KMS-11 (cell line): Measurements from ENCODE around the gene GRHL1.

Experiments
- H2AFZ ChIP-seq: fragments of 200-600 bp; sonication (generic); 2 replicates; pipeline ENCODE4 v1.6.1; 2016; ENCODE audit warnings: antibody characterized with exemption, mixed run types, low read depth
- H3K27ac ChIP-seq: fragments of 200-600 bp; sonication (generic); 2 replicates; pipeline ENCODE4 v1.6.1; 2016; ENCODE audit warnings: mild to moderate bottlenecking, mixed run types
- H3K27me3 ChIP-seq: fragments of 200-600 bp; sonication (generic); 2 replicates; pipeline ENCODE4 v1.6.1; 2017; ENCODE audit warnings: mild to moderate bottlenecking, low read depth, mixed run types, moderate library complexity; ENCODE audit not compliant: insufficient read depth
- H3K36me3 ChIP-seq: fragments of 200-600 bp; sonication (generic); 2 replicates; pipeline ENCODE4 v1.6.1; 2017; ENCODE audit warnings: mild to moderate bottlenecking, mixed run types; ENCODE audit not compliant: insufficient read depth
- H3K4me1 ChIP-seq: fragments of 200-600 bp; sonication (generic); 2 replicates; pipeline ENCODE4 v1.6.1; 2016; ENCODE audit warnings: mild to moderate bottlenecking, low read depth, mixed run types; ENCODE audit not compliant: poor library complexity, severe bottlenecking
- H3K4me2 ChIP-seq: fragments of 200-600 bp; sonication (generic); 2 replicates; pipeline ENCODE4 v1.7.0; 2016; ENCODE audit warnings: mild to moderate bottlenecking, mixed run types
- H3K4me3 ChIP-seq: fragments of 200-600 bp; sonication (generic); IDR thresholded peaks from 2 replicates; pipeline ENCODE4 v1.6.1; 2017; ENCODE audit warnings: low read depth, low read length, mixed read lengths; ENCODE audit not compliant: insufficient read depth
- H3K79me2 ChIP-seq: fragments of 200-600 bp; sonication (generic); 2 replicates; pipeline ENCODE4 v1.6.1; 2016; ENCODE audit warnings: low read depth, mixed run types; ENCODE audit not compliant: insufficient read depth
- H3K9ac ChIP-seq: fragments of 200-600 bp; sonication (generic); 2 replicates; pipeline ENCODE4 v1.6.1; 2016; ENCODE audit warnings: mild to moderate bottlenecking, mixed run types
- H4K20me1 ChIP-seq: fragments of 200-600 bp; sonication (generic); 2 replicates; pipeline ENCODE4 v1.6.1; 2016; ENCODE audit warnings: mild to moderate bottlenecking, mixed run types; ENCODE audit not compliant: insufficient read depth
- CTCF ChIP-seq: fragments of 200-600 bp; sonication (generic); conservative IDR thresholded peaks from 2 replicates; pipeline ENCODE4 v1.6.1; 2017; ENCODE audit warnings: low read depth, mild to moderate bottlenecking, antibody characterized with exemption, low read length, moderate library complexity, mixed read lengths

Gene GRHL1

GRCh38 chr2:9974343-9974742 is 22.9 kb downstream of the GRHL1 start:
- Histone ChIP-seq H3K27ac (no peak overlapping the region), H3K9ac (no peak overlapping the region), H3K4me1 (no peaks in the 10 kb centered on the region), H3K27me3 (no peaks in the 10 kb centered on the region), H3K36me3 (no peaks in the 10 kb centered on the region), H4K20me1 (no peaks in the 10 kb centered on the region), H3K4me3 (no peak overlapping the region), H3K4me2 (no peak overlapping the region), H2AFZ (no peak overlapping the region), H3K79me2 (no peaks in the 10 kb centered on the region)
- no peak for TF ChIP-seq CTCF

- Histone ChIP-seq H3K4me1 (no peaks in the 10 kb centered on the region), H3K27ac (no peak overlapping the region), H3K4me2 (no peak overlapping the region), H3K36me3 (no peaks in the 10 kb centered on the region), H3K4me3 (no peak overlapping the region), H3K9ac (no peak overlapping the region), H4K20me1 (no peaks in the 10 kb centered on the region), H2AFZ (no peak overlapping the region), H3K27me3 (no peaks in the 10 kb centered on the region), H3K79me2 (no peaks in the 10 kb centered on the region)
- no peak for TF ChIP-seq CTCF
Measured at GRCh38 chr2:9975328-9975727, 23.8 kb downstream of the GRHL1 start.

- no peak for TF ChIP-seq CTCF
- no peak overlapping the region for H2AFZ ChIP-seq
- H3K9ac ChIP-seq, result no peak overlapping the region
- H3K36me3 ChIP-seq, result no peaks in the 10 kb centered on the region
- H3K4me1 ChIP-seq, result no peaks in the 10 kb centered on the region
- no peak overlapping the region for H3K27ac ChIP-seq
- no peak overlapping the region for H3K4me3 ChIP-seq
- H3K27me3 ChIP-seq, result no peaks in the 10 kb centered on the region
- no peaks in the 10 kb centered on the region for H3K79me2 ChIP-seq
- H4K20me1 ChIP-seq, result no peaks in the 10 kb centered on the region
- no peak overlapping the region for H3K4me2 ChIP-seq
Measured at GRCh38 chr2:9975805-9976447, 24.4 kb downstream of the GRHL1 start.

GRCh38 chr2:9979977-9980376 is 28.5 kb downstream of the GRHL1 start:
- Histone ChIP-seq H3K4me2 (no peak overlapping the region), H3K36me3 (no peaks in the 10 kb centered on the region), H2AFZ (no peak overlapping the region), H3K4me3 (no peak overlapping the region), H3K79me2 (no peaks in the 10 kb centered on the region), H3K27me3 (no peaks in the 10 kb centered on the region), H3K9ac (no peak overlapping the region), H4K20me1 (no peaks in the 10 kb centered on the region), H3K4me1 (peaks cover 5% of the 10 kb centered on the region), H3K27ac (no peak overlapping the region)
- no peak for TF ChIP-seq CTCF
